ENCODE measurements around the gene FTSJ3.
"Not testable (repeated sequence)": the region's sequence is repeated elsewhere in the genome, so short reads cannot be mapped to it uniquely, and the experiment has no call there.

The FTSJ3 gene

GRCh38 chr17:63827002-63827800, at the start of gene FTSJ3, which contains the start of gene PSMC5:
FTSJ3 (minus strand) TSS chr17:63827663; CDS start chr17:63826902, 761 bp downstream.
PSMC5 (plus strand) TSS chr17:63827431; CDS start chr17:63827491, 60 bp downstream.
- Histone ChIP-seq H3K4me3 (ENCODE audit: low read depth, low read length) (peak within 1 kb of the TSS; percentile 71), H3K9me3 (ENCODE audit: severe bottlenecking) (no peaks in the 10 kb centered on the region), H3K36me3 (peaks cover 80% of the 10 kb centered on the region), H3K27ac (peak within 1 kb of the TSS; percentile 98), H3K27me3 (ENCODE audit: insufficient read depth, low read depth, severe bottlenecking) (no peaks in the 10 kb centered on the region)
- TF ChIP-seq CTCF (IDR thresholded peaks at IDR 0.05; ENCODE audit: low read depth, low read length) = peak; percentile 88
- DNase-seq = peak; percentile 98

GRCh38 chr17:63874693-63875092, 47.2 kb upstream of the FTSJ3 start:
- DNase-seq; H3K27me3 ChIP-seq (ENCODE audit: insufficient read depth, low read depth, severe bottlenecking); H3K9me3 ChIP-seq (ENCODE audit: severe bottlenecking); H3K27ac ChIP-seq; H3K4me3 ChIP-seq (ENCODE audit: low read depth, low read length); H3K36me3 ChIP-seq: not testable (repeated sequence)

- not testable (repeated sequence) for H3K27ac ChIP-seq
Observed at GRCh38 chr17:63874061-63874626, 46.7 kb upstream of the FTSJ3 start.

GRCh38 chr17:63873577-63873976, 46.1 kb upstream of the FTSJ3 start, which contains the start of gene CSH2:
CSH2 (minus strand) TSS chr17:63873677; CDS start chr17:63873614, 63 bp downstream.
- not testable (repeated sequence) for H3K27me3 ChIP-seq (ENCODE audit: insufficient read depth, low read depth, severe bottlenecking); H3K9me3 ChIP-seq (ENCODE audit: severe bottlenecking); H3K36me3 ChIP-seq; H3K27ac ChIP-seq; DNase-seq; H3K4me3 ChIP-seq (ENCODE audit: low read depth, low read length)

More at GRCh38 chr17:63874061-63874626, 46.7 kb upstream of the FTSJ3 start:
- not testable (repeated sequence) for H3K27me3 ChIP-seq (ENCODE audit: insufficient read depth, low read depth, severe bottlenecking); H3K9me3 ChIP-seq (ENCODE audit: severe bottlenecking); H3K36me3 ChIP-seq; DNase-seq; H3K4me3 ChIP-seq (ENCODE audit: low read depth, low read length)

GRCh38 chr17:63871646-63872365, 44.3 kb upstream of the FTSJ3 start:
- H3K36me3 ChIP-seq; H3K27ac ChIP-seq; H3K9me3 ChIP-seq (ENCODE audit: severe bottlenecking); DNase-seq; H3K27me3 ChIP-seq (ENCODE audit: insufficient read depth, low read depth, severe bottlenecking); H3K4me3 ChIP-seq (ENCODE audit: low read depth, low read length): not testable (repeated sequence)

- H3K27me3 ChIP-seq (ENCODE audit: insufficient read depth, low read depth, severe bottlenecking); H3K36me3 ChIP-seq; H3K27ac ChIP-seq; DNase-seq; H3K9me3 ChIP-seq (ENCODE audit: severe bottlenecking); H3K4me3 ChIP-seq (ENCODE audit: low read depth, low read length): not testable (repeated sequence)
Observed at GRCh38 chr17:63870292-63870665, 42.8 kb upstream of the FTSJ3 start.

- not testable (repeated sequence) for DNase-seq; H3K9me3 ChIP-seq (ENCODE audit: severe bottlenecking); H3K4me3 ChIP-seq (ENCODE audit: low read depth, low read length); H3K27me3 ChIP-seq (ENCODE audit: insufficient read depth, low read depth, severe bottlenecking); H3K27ac ChIP-seq; H3K36me3 ChIP-seq
- TF ChIP-seq CTCF (IDR thresholded peaks at IDR 0.05; ENCODE audit: low read depth, low read length) = peak; percentile 8; the same call in 1 of the 2 replicates
Observed at GRCh38 chr17:63869491-63870291, 42.2 kb upstream of the FTSJ3 start.
